Choroid plexus epithelial cell (primary cell): Measurements from ENCODE around the gene DSG3.

Experiments used
- DNase-seq: peaks from one replicate; pipeline ENCODE4 v3.0.0-alpha.2; 2010; ENCODE audit warnings: low read depth
- H3K4me3 ChIP-seq: 2 replicates; pipeline ENCODE4 v1.5.1; 2011; ENCODE audit warnings: low read depth, mild to moderate bottlenecking, control low read depth, low read length, moderate library complexity
- TF ChIP-seq, protein P1 (sequence below): conservative IDR thresholded peaks from 2 replicates; pipeline ENCODE4 v1.5.1; 2011; ENCODE audit warnings: low read depth, mild to moderate bottlenecking, control low read depth, inconsistent platforms, low read length, moderate library complexity

The DSG3 gene

GRCh38 chr18:31430554-31430953 is 17.0 kb upstream of the DSG3 start:
- TF ChIP-seq, protein P1, sequence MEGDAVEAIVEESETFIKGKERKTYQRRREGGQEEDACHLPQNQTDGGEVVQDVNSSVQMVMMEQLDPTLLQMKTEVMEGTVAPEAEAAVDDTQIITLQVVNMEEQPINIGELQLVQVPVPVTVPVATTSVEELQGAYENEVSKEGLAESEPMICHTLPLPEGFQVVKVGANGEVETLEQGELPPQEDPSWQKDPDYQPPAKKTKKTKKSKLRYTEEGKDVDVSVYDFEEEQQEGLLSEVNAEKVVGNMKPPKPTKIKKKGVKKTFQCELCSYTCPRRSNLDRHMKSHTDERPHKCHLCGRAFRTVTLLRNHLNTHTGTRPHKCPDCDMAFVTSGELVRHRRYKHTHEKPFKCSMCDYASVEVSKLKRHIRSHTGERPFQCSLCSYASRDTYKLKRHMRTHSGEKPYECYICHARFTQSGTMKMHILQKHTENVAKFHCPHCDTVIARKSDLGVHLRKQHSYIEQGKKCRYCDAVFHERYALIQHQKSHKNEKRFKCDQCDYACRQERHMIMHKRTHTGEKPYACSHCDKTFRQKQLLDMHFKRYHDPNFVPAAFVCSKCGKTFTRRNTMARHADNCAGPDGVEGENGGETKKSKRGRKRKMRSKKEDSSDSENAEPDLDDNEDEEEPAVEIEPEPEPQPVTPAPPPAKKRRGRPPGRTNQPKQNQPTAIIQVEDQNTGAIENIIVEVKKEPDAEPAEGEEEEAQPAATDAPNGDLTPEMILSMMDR: no peak
- no peak overlapping the region for H3K4me3 ChIP-seq
- no peak for DNase-seq

DNA sequence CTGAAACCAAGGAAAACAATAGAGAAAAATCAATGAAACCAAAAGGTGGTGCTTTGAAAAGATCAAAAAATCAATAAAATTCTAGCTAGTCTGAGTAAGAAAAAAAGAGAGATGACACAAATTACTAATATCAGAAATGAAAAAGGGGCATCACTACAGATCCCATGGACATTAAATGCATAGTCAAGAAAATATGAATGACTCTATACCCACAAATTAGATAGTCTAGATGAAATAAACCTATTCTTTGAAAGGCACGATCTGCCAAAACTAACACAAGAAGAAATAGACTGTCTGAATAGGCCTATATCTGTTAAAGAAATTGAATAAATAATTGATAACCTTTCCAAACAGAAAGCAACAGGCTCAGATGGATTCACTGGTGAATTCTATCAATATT is 15.2 kb upstream of the DSG3 start:
- DNase-seq: no peak
- H3K4me3 ChIP-seq: no peak overlapping the region
- TF ChIP-seq, protein P1: no peak

DNA sequence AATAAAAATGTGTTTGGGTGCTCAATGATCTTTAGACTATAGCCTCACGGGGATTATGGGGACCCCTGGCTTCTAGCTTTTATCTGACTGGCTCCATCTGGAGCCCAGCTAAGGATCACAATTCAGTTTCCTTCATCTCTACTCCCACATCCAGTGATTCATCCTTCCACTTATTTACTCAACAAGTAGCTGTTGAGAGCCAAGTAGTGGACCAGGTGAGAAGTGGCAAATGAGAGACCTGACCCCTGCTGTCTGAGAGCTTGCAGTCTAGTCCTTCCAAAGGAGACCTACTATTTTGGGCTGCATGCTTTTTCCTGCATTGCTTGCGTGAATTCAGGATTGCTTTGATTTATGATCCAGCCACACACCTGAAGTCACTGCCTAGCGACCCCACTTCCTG is 10.7 kb upstream of the DSG3 start:
- TF ChIP-seq, protein P1: no peak
- H3K4me3 ChIP-seq: no peak overlapping the region
- DNase-seq: no peak

DNA sequence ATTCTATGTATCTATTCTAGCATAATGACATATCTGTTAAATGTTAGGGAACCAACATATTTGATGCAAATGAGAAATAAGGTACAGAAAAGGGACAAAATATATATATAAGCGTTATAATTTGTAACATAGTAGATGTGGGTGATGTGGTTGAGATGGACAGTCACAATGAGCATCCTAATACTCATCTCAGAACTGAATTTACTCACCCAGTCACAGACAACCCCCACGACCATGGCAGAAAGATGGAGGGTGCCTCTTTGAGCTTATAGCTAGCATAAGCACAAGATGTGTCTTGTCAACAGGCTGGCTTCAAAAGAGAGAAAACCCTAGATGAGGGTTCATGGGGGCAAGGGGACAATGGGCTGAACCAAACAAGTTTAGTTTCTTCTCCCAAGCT is 9.1 kb upstream of the DSG3 start:
- DNase-seq: no peak
- TF ChIP-seq, protein P1: no peak
- no peak overlapping the region for H3K4me3 ChIP-seq

GRCh38 chr18:31439807-31440325 is 7.7 kb upstream of the DSG3 start:
- H3K4me3 ChIP-seq: no peak overlapping the region
- no peak for DNase-seq
- TF ChIP-seq, protein P1: no peak

- H3K4me3 ChIP-seq: no peak overlapping the region
- TF ChIP-seq, protein P1: no peak
- no peak for DNase-seq
Measured at GRCh38 chr18:31440787-31441186, 6.8 kb upstream of the DSG3 start.

GRCh38 chr18:31441493-31441892 is 6.0 kb upstream of the DSG3 start:
- no peak overlapping the region for H3K4me3 ChIP-seq
- no peak for DNase-seq
- TF ChIP-seq, protein P1: no peak
